A549 (cell line): ENCODE measurements around the gene FBXO41. TPM values are rescaled to one million over a fixed set of nuclear protein-coding genes. Genes with fewer than 3 reads are reported as not detected.

Experiments used
- ATAC-seq, 2 experiments: fragments of 200-7000 bp in 1 of 2; fragments of >200 bp in 1 of 2; cut with Nextera tagmentation in 1 of 2; cut with Tn5 transposase in 1 of 2; 3 replicates each; pipeline versions ENCODE4 v1.8.0 to v1.9.1; 2018 to 2020; ENCODE audit warnings: mild to moderate bottlenecking in 1 of 2, moderate library complexity in 1 of 2
- CTCF ChIA-PET: fragments of 300-600 bp; sonication (Branson Sonifier 250); formaldehyde crosslinking; extraction: SDS; loops from one replicate; lab custom pipeline; 2021; ENCODE audit warnings: antibody characterized with exemption, inconsistent platforms; lab: Yijun Ruan, JAX
- POLR2A ChIA-PET: fragments of 350-600 bp; formaldehyde crosslinking; extraction: SDS; loops from one replicate; lab custom pipeline; 2021; ENCODE audit warnings: antibody characterized with exemption, inconsistent platforms; lab: Yijun Ruan, JAX
- DNase-seq, 2 experiments: peaks; one replicate each; pipeline versions ENCODE4 v3.0.0 to v3.0.0-alpha.2; 2011 to 2016; ENCODE audit warnings: low read depth in 1 of 2, low spot score in 1 of 2
- FAIRE-seq: peaks from 2 replicates; lab custom pipeline; 2011; peaks lifted over from hg19 to GRCh38; lab: Jason Lieb, UNC
- H3K27ac ChIP-seq, 2 experiments: fragments of >200 bp; sonication (Bioruptor Twin); formaldehyde crosslinking; 3 replicates each; pipeline ENCODE4 v1.5.1; 2016 to 2017
- H3K4me1 ChIP-seq: fragments of >200 bp; sonication (Bioruptor Twin); formaldehyde crosslinking; 3 replicates; pipeline ENCODE4 v1.6.1; 2016
- H3K4me2 ChIP-seq: fragments of >200 bp; sonication (Bioruptor Twin); formaldehyde crosslinking; 3 replicates; pipeline ENCODE4 v1.6.1; 2016
- H3K4me3 ChIP-seq: fragments of >200 bp; sonication (Bioruptor Twin); formaldehyde crosslinking; 3 replicates; pipeline ENCODE4 v1.5.1; 2016
- H3K9me3 ChIP-seq: fragments of >200 bp; sonication (Bioruptor Twin); formaldehyde crosslinking; 3 replicates; pipeline ENCODE4 v1.6.1; 2016
- BHLHE40 ChIP-seq: IDR thresholded peaks from 2 replicates; pipeline ENCODE4 v1.6.1; 2012; ENCODE audit warnings: low read depth, low read length, inconsistent platforms
- CBX8 ChIP-seq: fragments of 200-600 bp; sonication (generic); IDR thresholded peaks from 2 replicates; pipeline ENCODE4 v1.6.1; 2016
- CHD4 ChIP-seq: fragments of 200-600 bp; sonication (generic); IDR thresholded peaks from 2 replicates; pipeline ENCODE4 v1.6.1; 2016; ENCODE audit warnings: antibody characterized with exemption, mild to moderate bottlenecking, borderline replicate concordance
- CTCF ChIP-seq: fragments of >200 bp; sonication (Bioruptor Twin); formaldehyde crosslinking; IDR thresholded peaks from 3 replicates; pipeline ENCODE4 v1.5.1; 2016
- ESRRA ChIP-seq: fragments of 150-350 bp; IDR thresholded peaks from 2 replicates; pipeline ENCODE4 v1.6.1; 2014; ENCODE audit warnings: mild to moderate bottlenecking, low read length, borderline replicate concordance
- FOSB ChIP-seq: fragments of 250-450 bp; sonication (Bioruptor Pico); IDR thresholded peaks from 2 replicates; pipeline ENCODE4 v1.5.0; 2020; ENCODE audit warnings: mild to moderate bottlenecking, moderate library complexity
- HEYL ChIP-seq: fragments of 250-450 bp; sonication (Bioruptor Pico); IDR thresholded peaks from 2 replicates; pipeline ENCODE4 v1.8.0; 2021; ENCODE audit warnings: mild to moderate bottlenecking, moderate library complexity
- HOXA7 ChIP-seq: fragments of 250-450 bp; sonication (Bioruptor Pico); IDR thresholded peaks from 2 replicates; pipeline ENCODE4 v1.5.0; 2020; ENCODE audit warnings: mild to moderate bottlenecking, moderate library complexity
- HOXB13 ChIP-seq: fragments of 250-450 bp; sonication (Bioruptor Pico); IDR thresholded peaks from 2 replicates; pipeline ENCODE4 v1.5.0; 2020; ENCODE audit warnings: low read depth, mild to moderate bottlenecking, moderate library complexity
- KDM1A ChIP-seq: fragments of 200-600 bp; sonication (generic); IDR thresholded peaks from 2 replicates; pipeline ENCODE4 v1.6.1; 2016; ENCODE audit warnings: low read depth, mild to moderate bottlenecking
- MAFK ChIP-seq: fragments of 450-650 bp; IDR thresholded peaks from 2 replicates; pipeline ENCODE4 v1.6.1; 2014; ENCODE audit not compliant: partially characterized antibody
- NFE2L2 ChIP-seq: fragments of 150-350 bp; conservative IDR thresholded peaks from 2 replicates; pipeline ENCODE4 v1.6.1; 2014; ENCODE audit warnings: low read length
- PHF8 ChIP-seq: fragments of 200-600 bp; sonication (generic); IDR thresholded peaks from 2 replicates; pipeline ENCODE4 v1.6.1; 2016; ENCODE audit warnings: low read depth, mild to moderate bottlenecking, antibody characterized with exemption, moderate library complexity, borderline replicate concordance
- RAD21 ChIP-seq, 2 experiments: fragments of >200 bp in 1 of 2; sonication (Bioruptor Twin) in 1 of 2; formaldehyde crosslinking in 1 of 2; IDR thresholded peaks in 1 of 2; conservative IDR thresholded peaks in 1 of 2; 2 replicates in 1 of 2; 3 replicates in 1 of 2; pipeline ENCODE4 v1.6.1; 2012 to 2018; ENCODE audit warnings: inconsistent platforms in 1 of 2
- RCOR1 ChIP-seq: fragments of 150-350 bp; IDR thresholded peaks from 2 replicates; pipeline ENCODE4 v1.6.1; 2014; ENCODE audit warnings: antibody characterized with exemption, low read length, low read depth
- REST ChIP-seq: fragments of 200-600 bp; sonication (generic); IDR thresholded peaks from 2 replicates; pipeline ENCODE4 v1.6.1; 2016; ENCODE audit warnings: antibody characterized with exemption, mild to moderate bottlenecking, moderate library complexity
- RFX5 ChIP-seq: fragments of 450-650 bp; IDR thresholded peaks from 2 replicates; pipeline ENCODE4 v1.7.1; 2014; ENCODE audit warnings: antibody characterized with exemption, mild to moderate bottlenecking, moderate library complexity
- RNF2 ChIP-seq: fragments of 200-600 bp; sonication (generic); IDR thresholded peaks from 2 replicates; pipeline ENCODE4 v1.6.1; 2016; ENCODE audit warnings: low read depth, mild to moderate bottlenecking, antibody characterized with exemption, moderate library complexity, borderline replicate concordance
- SMC3 ChIP-seq: fragments of >200 bp; sonication (Bioruptor Twin); formaldehyde crosslinking; IDR thresholded peaks from 3 replicates; pipeline ENCODE4 v1.6.1; 2018; ENCODE audit warnings: inconsistent platforms
- SREBF2 ChIP-seq: fragments of 450-650 bp; IDR thresholded peaks from 2 replicates; pipeline ENCODE4 v1.6.1; 2014; ENCODE audit warnings: mild to moderate bottlenecking, moderate library complexity
- USF2 ChIP-seq: fragments of 450-650 bp; IDR thresholded peaks from 2 replicates; pipeline ENCODE4 v1.6.1; 2014; ENCODE audit warnings: antibody characterized with exemption
- ZNF302 ChIP-seq: fragments of 250-450 bp; sonication (Bioruptor Pico); IDR thresholded peaks from 2 replicates; pipeline ENCODE4 v1.9.0; 2021; ENCODE audit warnings: inconsistent platforms, mild to moderate bottlenecking, moderate library complexity
- ZSCAN20 ChIP-seq: fragments of 250-450 bp; sonication (Bioruptor Pico); IDR thresholded peaks from 2 replicates; pipeline ENCODE4 v1.8.0; 2022; ENCODE audit warnings: mild to moderate bottlenecking, moderate library complexity
- WGBS: methylation state at CpG from one replicate; pipeline ENCODE4 v1.1.6; 2017; ENCODE audit errors: missing lambda C conversion rate; 5-methylcytosine and 5-hydroxymethylcytosine counted together
- polyA plus RNA-seq, 4 experiments: library from polyadenylated mRNA; depleted of rRNA in 3 of 4; stranded (reverse); fragments of >200 nt; fragmentation: RNase III in 1 of 4; extraction: RNeasy Plus Mini Kit Qiagen cat#74134 plus additional on column Dnase treatment in 1 of 4; gene quantifications; 2 replicates in 3 of 4; 3 replicates in 1 of 4; pipeline ENCODE4 v1.2.3, GENCODE V29; 2011 to 2017

FBXO41 gene
- polyA plus RNA-seq, 2 of the 4 experiments (the other 2 are of a cell fraction): 3.2 to 6.4 TPM

GRCh38 chr2:73268366-73268829 is 15.9 kb downstream of the FBXO41 start:
- Histone ChIP-seq H3K4me2 (peak overlapping the region; percentile 78), H3K9me3 (no peaks in the 10 kb centered on the region), H3K27ac (no peak overlapping the region), H3K4me1 (peaks cover 7% of the 10 kb centered on the region; the same call in 1 of the 3 replicates), H3K4me3 (peak overlapping the region; percentile 43; the same call in 2 of the 3 replicates)
- 91% methylated on average over 14 of the region's 14 CpGs for WGBS
- ChIA-PET CTCF (interaction anchor here (0.6 to 2.1 kb wide), 11 partner anchors 10 to 82 kb away, joined by 3 to 21 read pairs (median 4); partner anchors contain the start of gene EGR4), POLR2A (interaction anchor here (1.3 kb wide), 1 partner anchor 34 kb away, joined by 6 read pairs; the partner anchor contains the start of gene CCT7)
- DNase-seq (no peak), FAIRE-seq (no peak), ATAC-seq (peak in 1 of 2 experiments; percentile 4; a peak in 1 of 6 replicates)
- TF ChIP-seq HOXA7 (CRISPR knock-in tag): no peak
- TF ChIP-seq ZNF302 (CRISPR knock-in tag): no peak
- no peak for TF ChIP-seq RNF2
- TF ChIP-seq FOSB (CRISPR knock-in tag): no peak
- TF ChIP-seq PHF8: no peak
- no peak for TF ChIP-seq USF2
- TF ChIP-seq CTCF: no peak
- no peak for TF ChIP-seq SREBF2
- no peak for TF ChIP-seq MAFK
- TF ChIP-seq RFX5: no peak
- no peak for TF ChIP-seq RCOR1
- TF ChIP-seq CBX8: no peak
- no peak for TF ChIP-seq ESRRA
- no peak for TF ChIP-seq BHLHE40
- no peak for TF ChIP-seq RAD21 (conservative IDR thresholded peaks at IDR 0.05 in 1 of 2, IDR thresholded peaks at IDR 0.05 in 1 of 2)
- TF ChIP-seq ZSCAN20: no peak
- TF ChIP-seq KDM1A: no peak
- TF ChIP-seq REST: no peak

GRCh38 chr2:73267008-73267407 is 17.3 kb downstream of the FBXO41 start:
- no peak overlapping the region for H3K4me3 ChIP-seq
- CTCF ChIA-PET: no interaction called here
- no peak for ATAC-seq

More at GRCh38 chr2:73267008-73267407, 17.3 kb downstream of the FBXO41 start:
- no peak overlapping the region for H3K4me2 ChIP-seq
- POLR2A ChIA-PET: no interaction called here
- H3K4me1 ChIP-seq: peaks cover 7% of the 10 kb centered on the region; the same call in 1 of the 3 replicates
- FAIRE-seq (no peak), DNase-seq (no peak)
- H3K27ac ChIP-seq: no peak overlapping the region
- 89% methylated on average over 4 of the region's 4 CpGs for WGBS
- TF ChIP-seq NFE2L2 (no peak), RCOR1 (no peak), CHD4 (no peak), HEYL (CRISPR knock-in tag) (no peak), SMC3 (no peak), HOXB13 (no peak), ZNF302 (CRISPR knock-in tag) (no peak), CBX8 (no peak)
- H3K9me3 ChIP-seq: no peaks in the 10 kb centered on the region
